ENCODE data around the gene ATP11A.

DNA sequence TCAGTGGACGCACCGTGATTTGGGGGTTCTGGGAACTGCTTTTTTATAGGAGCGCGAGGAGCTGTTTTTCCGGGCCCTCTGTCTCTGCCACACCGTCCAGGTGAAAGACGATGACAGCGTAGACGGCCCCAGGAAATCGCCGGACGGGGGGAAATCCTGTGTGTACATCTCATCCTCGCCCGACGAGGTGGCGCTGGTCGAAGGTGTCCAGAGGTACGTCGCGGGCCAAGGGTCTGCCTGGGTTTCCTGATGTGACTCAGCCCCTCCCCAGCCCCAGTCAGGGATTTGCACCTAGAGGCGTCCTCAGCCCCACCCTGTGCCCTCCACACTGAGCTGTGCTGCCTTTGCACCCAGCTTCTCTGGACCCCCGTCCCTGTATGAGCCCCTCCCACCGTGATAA is 143.0 kb downstream of the ATP11A start:
- no peak for TF ChIP-seq GATA2 (IDR thresholded peaks at IDR 0.05; ENCODE audit: low read depth, low read length)
- TF ChIP-seq GATA3 (IDR thresholded peaks at IDR 0.05; ENCODE audit: low read depth, low read length), result no peak
